H1 (cell line): ENCODE results near the gene RPRD2. TPM values are rescaled to one million over a fixed set of nuclear protein-coding genes. Genes with fewer than 3 reads are reported as not detected.

Source experiments
- CTCF ChIA-PET: fragments of 300-600 bp; sonication (Branson Sonifier 250); formaldehyde crosslinking; loops from one replicate; lab custom pipeline; 2021; ENCODE audit not compliant: partially characterized antibody; lab: Charles Lee
- POLR2A ChIA-PET: fragments of 300-600 bp; sonication (Branson Sonifier 250); formaldehyde crosslinking; loops from one replicate; lab custom pipeline; 2021; ENCODE audit warnings: inconsistent platforms; ENCODE audit not compliant: partially characterized antibody; lab: Charles Lee
- DNase-seq, 2 experiments: peaks; one replicate each; pipeline versions ENCODE4 v3.0.0 to v3.0.0-alpha.2; 2010 to 2022; ENCODE audit warnings: low spot score in 2 of 2, low read depth in 1 of 2, mixed read lengths in 1 of 2
- FAIRE-seq: peaks from 2 replicates; lab custom pipeline; 2011; peaks lifted over from hg19 to GRCh38; lab: Jason Lieb, UNC
- H2AFZ ChIP-seq: 2 replicates; pipeline ENCODE4 v1.8.1; 2012; ENCODE audit warnings: low read length, inconsistent platforms
- H2AK5ac ChIP-seq: 2 replicates; pipeline ENCODE4 v1.6.1; 2013; ENCODE audit warnings: low read depth, low read length
- H2BK120ac ChIP-seq: replicated peaks from 2 replicates; pipeline ENCODE3; 2013; ENCODE audit warnings: low read depth, low read length, inconsistent platforms
- H2BK12ac ChIP-seq: 2 replicates; pipeline ENCODE4 v1.6.1; 2013; ENCODE audit warnings: low read depth, low read length
- H2BK15ac ChIP-seq: 2 replicates; pipeline ENCODE4 v1.6.1; 2013; ENCODE audit warnings: low read length
- H2BK20ac ChIP-seq: 2 replicates; pipeline ENCODE4 v1.6.1; 2013; ENCODE audit warnings: low read length
- H2BK5ac ChIP-seq: 2 replicates; pipeline ENCODE4 v1.6.1; 2013; ENCODE audit warnings: low read depth, low read length
- H3K14ac ChIP-seq: 2 replicates; pipeline ENCODE4 v1.6.1; 2013; ENCODE audit warnings: inconsistent platforms; ENCODE audit not compliant: insufficient read length
- H3K18ac ChIP-seq: 2 replicates; pipeline ENCODE4 v1.6.1; 2013; ENCODE audit warnings: low read length; ENCODE audit errors: extremely low read depth
- H3K23ac ChIP-seq: 2 replicates; pipeline ENCODE4 v1.6.1; 2013; ENCODE audit warnings: inconsistent platforms; ENCODE audit not compliant: insufficient read length
- H3K23me2 ChIP-seq: 2 replicates; pipeline ENCODE4 v1.6.1; 2013; ENCODE audit warnings: low read depth, low read length
- H3K27ac ChIP-seq: 2 replicates; pipeline ENCODE4 v1.6.1; 2011; ENCODE audit warnings: low read depth, low read length, inconsistent platforms
- H3K27me3 ChIP-seq, 4 experiments: replicated peaks in 1 of 4; 1 replicate in 1 of 4; 2 replicates in 3 of 4; pipeline versions ENCODE4 v1.6.1 to v1.8.1; 2011 to 2013; ENCODE audit warnings: low read length in 3 of 4, mild to moderate bottlenecking in 3 of 4, inconsistent platforms in 2 of 4, mixed read lengths in 2 of 4, moderate library complexity in 1 of 4; ENCODE audit not compliant: control insufficient read depth in 3 of 4, insufficient read depth in 3 of 4; ENCODE audit errors: extremely low read depth in 1 of 4
- H3K36me3 ChIP-seq, 4 experiments: 2 replicates each; pipeline versions ENCODE4 v1.6.1 to v1.8.1; 2011 to 2013; ENCODE audit warnings: mild to moderate bottlenecking in 4 of 4, low read length in 3 of 4, moderate library complexity in 2 of 4, control low read depth in 1 of 4, inconsistent platforms in 1 of 4; ENCODE audit not compliant: insufficient read depth in 4 of 4, control insufficient read depth in 2 of 4
- H3K4ac ChIP-seq: replicated peaks from 2 replicates; pipeline ENCODE3; 2013; ENCODE audit warnings: low read length, low read depth, mixed read lengths, inconsistent platforms; ENCODE audit not compliant: insufficient read length
- H3K4me1 ChIP-seq, 4 experiments: replicated peaks in 1 of 4; 1 replicate in 1 of 4; 2 replicates in 3 of 4; pipeline versions ENCODE4 v1.6.1 to v1.8.1; 2011 to 2013; ENCODE audit warnings: low read length in 3 of 4, inconsistent platforms in 2 of 4, mixed read lengths in 1 of 4; ENCODE audit not compliant: insufficient read depth in 4 of 4, control insufficient read depth in 3 of 4
- H3K4me2 ChIP-seq, 2 experiments: 2 replicates each; pipeline versions ENCODE4 v1.6.1 to v1.8.1; 2011 to 2013; ENCODE audit warnings: low read depth in 2 of 2, low read length in 2 of 2, control low read depth in 1 of 2, inconsistent platforms in 1 of 2, mild to moderate bottlenecking in 1 of 2; ENCODE audit not compliant: insufficient read depth in 1 of 2
- H3K4me3 ChIP-seq, 4 experiments: fragments of 200-600, 300-600 bp in 1 of 4; sonication (generic), shearing (Covaris generic), sonication (Bioruptor Twin) in 1 of 4; 2 replicates each; pipeline versions ENCODE4 v1.5.1 to v1.8.1; 2011 to 2016; ENCODE audit warnings: low read length in 4 of 4, low read depth in 3 of 4, control low read depth in 2 of 4, inconsistent platforms in 2 of 4, mild to moderate bottlenecking in 2 of 4, mixed read lengths in 1 of 4, moderate library complexity in 1 of 4; ENCODE audit not compliant: insufficient read depth in 2 of 4; ENCODE audit errors: extremely low read depth in 1 of 4
- H3K56ac ChIP-seq: replicated peaks from 2 replicates; pipeline ENCODE3; 2013; ENCODE audit warnings: low read depth, mild to moderate bottlenecking, mixed read lengths, low read length, inconsistent platforms; ENCODE audit not compliant: insufficient read length
- H3K79me1 ChIP-seq: 2 replicates; pipeline ENCODE4 v1.6.1; 2013; ENCODE audit warnings: low read depth, low read length, control low read depth
- H3K79me2 ChIP-seq, 2 experiments: 2 replicates each; pipeline versions ENCODE4 v1.6.1 to v1.8.1; 2012 to 2013; ENCODE audit warnings: low read length in 2 of 2, mild to moderate bottlenecking in 2 of 2, inconsistent platforms in 1 of 2; ENCODE audit not compliant: insufficient read depth in 2 of 2, control insufficient read depth in 1 of 2
- H3K9ac ChIP-seq, 4 experiments: replicated peaks in 1 of 4; 1 replicate in 1 of 4; 2 replicates in 3 of 4; pipeline versions ENCODE4 v1.6.1 to v1.8.1; 2011 to 2013; ENCODE audit warnings: low read depth in 3 of 4, low read length in 3 of 4, control low read depth in 2 of 4, mild to moderate bottlenecking in 2 of 4, moderate library complexity in 2 of 4, inconsistent platforms in 1 of 4; ENCODE audit errors: extremely low read depth in 1 of 4
- H3K9me3 ChIP-seq, 2 experiments: 2 replicates each; pipeline versions ENCODE4 v1.6.1 to v1.8.1; 2012 to 2013; ENCODE audit warnings: mild to moderate bottlenecking in 2 of 2, moderate library complexity in 2 of 2, control low read depth in 1 of 2, inconsistent platforms in 1 of 2, low read depth in 1 of 2, low read length in 1 of 2, mixed read lengths in 1 of 2; ENCODE audit not compliant: insufficient read depth in 2 of 2
- H4K20me1 ChIP-seq, 2 experiments: replicated peaks in 1 of 2; 2 replicates each; pipeline versions ENCODE3 to v1.8.1; 2011 to 2013; ENCODE audit warnings: inconsistent platforms in 2 of 2, low read length in 2 of 2, mild to moderate bottlenecking in 1 of 2; ENCODE audit not compliant: insufficient read depth in 2 of 2, control insufficient read depth in 1 of 2
- H4K5ac ChIP-seq: 2 replicates; pipeline ENCODE4 v1.6.1; 2013; ENCODE audit warnings: low read length, low read depth, mixed read lengths, inconsistent platforms; ENCODE audit not compliant: insufficient read length
- H4K8ac ChIP-seq: 2 replicates; pipeline ENCODE4 v1.8.0; 2013; ENCODE audit warnings: mild to moderate bottlenecking, moderate library complexity, low read length, inconsistent platforms; ENCODE audit not compliant: insufficient read depth; ENCODE audit errors: extremely low read depth
- H4K91ac ChIP-seq: replicated peaks from 2 replicates; pipeline ENCODE3; 2013; ENCODE audit warnings: low read length, mixed read lengths, inconsistent platforms; ENCODE audit not compliant: insufficient read length
- CTBP2 ChIP-seq: IDR thresholded peaks from 2 replicates; pipeline ENCODE4 v1.7.0; 2011; ENCODE audit warnings: borderline replicate concordance, mild to moderate bottlenecking, moderate library complexity, mixed read lengths, low read length; ENCODE audit not compliant: insufficient read depth, insufficient read length
- EGR1 ChIP-seq: IDR thresholded peaks from 2 replicates; pipeline ENCODE4 v1.6.1; 2011; ENCODE audit warnings: low read depth, low read length, borderline replicate concordance
- POLR2A ChIP-seq, 2 experiments: IDR thresholded peaks; 1 replicate in 1 of 2; 2 replicates in 1 of 2; pipeline ENCODE4 v1.6.1; 2011; ENCODE audit warnings: low read depth in 2 of 2, low read length in 2 of 2, mild to moderate bottlenecking in 2 of 2; ENCODE audit errors: control extremely low read depth in 1 of 2
- RAD21 ChIP-seq, 2 experiments: IDR thresholded peaks in 1 of 2; conservative IDR thresholded peaks in 1 of 2; 2 replicates each; pipeline ENCODE4 v1.6.1; 2011; ENCODE audit warnings: low read depth in 2 of 2, low read length in 2 of 2, improper control_type of control experiment in 1 of 2, inconsistent platforms in 1 of 2, mild to moderate bottlenecking in 1 of 2, moderate library complexity in 1 of 2
- WGBS, 2 experiments: shearing (Covaris generic) in 1 of 2; methylation state at CpG; one replicate each; pipeline versions ENCODE4 v1.1.6 to v1.1.7; 2013 to 2015; ENCODE audit warnings: low lambda C conversion rate in 2 of 2, mixed read lengths in 2 of 2, inconsistent platforms in 1 of 2, low coverage in 1 of 2, missing lambda C conversion rate in 1 of 2; ENCODE audit not compliant: insufficient replicate concordance in 2 of 2, insufficient coverage in 1 of 2, insufficient read length in 1 of 2; ENCODE audit errors: extremely low coverage in 1 of 2, missing lambda C conversion rate in 1 of 2; 5-methylcytosine and 5-hydroxymethylcytosine counted together
- polyA plus RNA-seq, 7 experiments: library from polyadenylated mRNA; depleted of rRNA in 3 of 7; stranded (reverse) in 5 of 7; unstranded in 2 of 7; fragments of >200 nt in 5 of 7; fragments of 200-250 nt in 2 of 7; gene quantifications; 1 replicate in 5 of 7; 2 replicates in 1 of 7; 4 replicates in 1 of 7; pipeline versions ENCODE4 v1.2.1 to v1.2.3, GENCODE V29; 2011 to 2013; ENCODE audit warnings: missing spikeins in 2 of 7, mixed read lengths in 2 of 7
- total RNA-seq: library from RNA; stranded (reverse); fragmentation: NEBNext Ultra II Directional; extraction: Animal tissue kit (Norgen Biotek cat#: 25700); gene quantifications from 2 replicates; pipeline ENCODE4 v1.2.1, GENCODE V29; 2021

Gene RPRD2
- total and polyA plus RNA-seq, 2 of the 8 experiments (the other 6 are each of a cell fraction or from before 2014, with no cell fraction given): 14.4 to 32.4 TPM

- H3K36me3 ChIP-seq: no peaks in the 10 kb centered on the region
- peak overlapping the region; percentile 100; the same call in 1 of the 2 replicates for H2BK15ac ChIP-seq
- peak overlapping the region; percentile 86 for H2AFZ ChIP-seq
- no peak overlapping the region for H2BK20ac ChIP-seq
- no peak overlapping the region for H3K14ac ChIP-seq
- no peak for DNase-seq
- CTCF ChIA-PET: interaction anchor here (1.4 to 22.4 kb wide), 5 partner anchors 11 to 45 kb away, joined by 3 to 253 read pairs (median 4); no protein-coding TSS in a partner anchor
- peaks cover 5% of the 10 kb centered on the region for H3K23me2 ChIP-seq
- peak overlapping the region; percentile 72; the same call in 1 of the 2 replicates for H3K18ac ChIP-seq
- H3K9ac ChIP-seq: peak overlapping the region in 3 of 4 experiments; percentile 48 to 73 (median 55); a peak in 6 of 7 replicates
- 44% methylated on average over 21 of the region's 21 CpGs; no CpG with 5 or more reads in 1 of the 2 experiments for WGBS, 2 experiments
- peaks cover 0 to 4% (median 3%) of the 10 kb centered on the region in 4 experiments; a peak in 5 of 7 replicates for H3K4me1 ChIP-seq
- no peaks in the 10 kb centered on the region for H3K9me3 ChIP-seq
- peak overlapping the region; percentile 55; the same call in 1 of the 2 replicates for H2BK12ac ChIP-seq
- no peak overlapping the region for H3K4ac ChIP-seq
- no peak overlapping the region for H4K91ac ChIP-seq
- H3K23ac ChIP-seq: no peak overlapping the region
- no peak overlapping the region for H3K27ac ChIP-seq
- H3K79me2 ChIP-seq: no peaks in the 10 kb centered on the region
- peak overlapping the region; percentile 72 to 91 (median 82) for H3K4me3 ChIP-seq
- peak overlapping the region; percentile 88 to 91 for H3K4me2 ChIP-seq
- no peaks in the 10 kb centered on the region for H3K79me1 ChIP-seq
- POLR2A ChIA-PET: interaction anchor here (0.6 to 2.4 kb wide), 13 partner anchors 13 to 259 kb away, joined by 3 to 10 read pairs (median 4); partner anchors contain the start of genes ADAMTSL4, MCL1 and RPRD2
- H4K20me1 ChIP-seq: no peaks in the 10 kb centered on the region
- H2BK120ac ChIP-seq: no peak overlapping the region
- no peak for FAIRE-seq
- TF ChIP-seq RAD21 (IDR thresholded peaks at IDR 0.05 in 1 of 2, conservative IDR thresholded peaks at IDR 0.05 in 1 of 2; ENCODE audit: low read depth in 2 of 2, low read length in 2 of 2): no peak
- TF ChIP-seq POLR2A (IDR thresholded peaks at IDR 0.05; ENCODE audit: control extremely low read depth in 1 of 2, low read depth in 2 of 2, low read length in 2 of 2): no peak
- no peak for TF ChIP-seq CTBP2
- no peak for TF ChIP-seq EGR1
- no peaks in the 10 kb centered on the region; a peak in 1 of 7 replicates for H3K27me3 ChIP-seq
- H3K56ac ChIP-seq: peak overlapping the region; percentile 79
- H4K5ac ChIP-seq: no peak overlapping the region
- H4K8ac ChIP-seq: peak overlapping the region; percentile 45; the same call in 1 of the 2 replicates
- H2AK5ac ChIP-seq: no peak overlapping the region
- no peak overlapping the region for H2BK5ac ChIP-seq
These were observed 151.0 kb downstream of the RPRD2 start for GRCh38 chr1:150514913-150515327.
